GM08714 (cell line): ENCODE data around the gene SCG5.
"Not testable (repeated sequence)": the region's sequence is repeated elsewhere in the genome, so short reads cannot be mapped to it uniquely, and the experiment has no call there.

Experiments
- H3K4me3 ChIP-seq: fragments of 200-500 bp; sonication (Bioruptor generic); 2 replicates; pipeline ENCODE4 v1.5.1; 2014; ENCODE audit warnings: mild to moderate bottlenecking, low read length, inconsistent platforms
- ZNF274 ChIP-seq: IDR thresholded peaks from 2 replicates; pipeline ENCODE4 v1.6.1; 2012; ENCODE audit warnings: mild to moderate bottlenecking, low read depth, low read length

The SCG5 gene

DNA sequence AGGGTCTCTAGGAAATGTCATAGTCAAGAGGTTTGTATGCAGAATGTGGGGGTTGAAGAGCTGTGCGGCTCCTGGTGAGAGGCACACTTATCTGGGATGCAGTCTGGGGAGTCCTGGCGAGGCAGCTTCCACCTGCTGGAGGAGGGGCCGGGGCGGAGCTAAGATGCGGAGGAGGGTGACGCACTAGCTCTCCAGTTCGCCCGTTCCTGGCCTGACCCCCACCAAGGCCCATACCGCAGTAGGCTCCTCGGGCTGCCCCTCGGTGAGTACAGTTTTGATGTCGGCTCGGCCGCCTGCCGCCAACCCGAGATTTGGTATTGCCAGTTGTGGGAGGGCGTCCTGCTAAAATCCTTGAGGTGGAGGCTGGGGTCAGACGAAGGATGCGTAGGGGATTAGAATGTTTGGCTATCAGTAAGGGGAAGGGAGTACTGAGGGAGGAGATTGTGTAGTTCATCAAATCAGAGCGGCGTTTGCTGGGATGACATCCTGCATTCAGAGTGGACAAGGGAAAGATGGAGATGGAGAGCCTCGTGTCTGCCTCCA is at the start of gene SCG5:
Gene SCG5 (plus strand): TSS at position 194 of the 543 bp plus-strand sequence. CDS start 1,883 bp downstream, outside the sequence.
- TF ChIP-seq ZNF274: no peak
- no peak within 1 kb of the TSS for H3K4me3 ChIP-seq

GRCh38 chr15:32593151-32593550 is 48.4 kb upstream of the SCG5 start, which contains the start of gene GOLGA8N:
Gene GOLGA8N, plus strand, starts transcription at chr15:32593456.
- not testable (repeated sequence) for H3K4me3 ChIP-seq

GRCh38 chr15:32609518-32609917 is 32.0 kb upstream of the SCG5 start:
- not testable (repeated sequence) for H3K4me3 ChIP-seq

GRCh38 chr15:32610719-32611118 is 30.8 kb upstream of the SCG5 start:
- H3K4me3 ChIP-seq: not testable (repeated sequence)

DNA sequence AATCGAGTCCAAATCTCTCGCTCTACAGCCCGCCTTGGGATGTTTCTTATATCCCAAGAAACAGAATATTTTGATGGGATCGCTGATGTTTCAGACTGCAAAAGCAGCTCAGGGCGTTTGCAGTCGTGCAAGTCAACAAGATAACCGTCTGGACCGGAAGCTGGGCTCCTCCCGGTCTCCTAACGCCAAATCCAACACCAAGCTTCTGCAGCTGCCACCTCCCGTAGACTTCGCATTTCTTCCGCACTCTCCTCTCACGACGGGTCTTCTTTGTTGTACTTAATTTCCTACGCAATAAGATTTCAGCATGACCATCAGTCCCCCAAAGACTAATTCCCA is 26.8 kb upstream of the SCG5 start:
- H3K4me3 ChIP-seq: peak overlapping the region; percentile 70; the same call in 1 of the 2 replicates

DNA sequence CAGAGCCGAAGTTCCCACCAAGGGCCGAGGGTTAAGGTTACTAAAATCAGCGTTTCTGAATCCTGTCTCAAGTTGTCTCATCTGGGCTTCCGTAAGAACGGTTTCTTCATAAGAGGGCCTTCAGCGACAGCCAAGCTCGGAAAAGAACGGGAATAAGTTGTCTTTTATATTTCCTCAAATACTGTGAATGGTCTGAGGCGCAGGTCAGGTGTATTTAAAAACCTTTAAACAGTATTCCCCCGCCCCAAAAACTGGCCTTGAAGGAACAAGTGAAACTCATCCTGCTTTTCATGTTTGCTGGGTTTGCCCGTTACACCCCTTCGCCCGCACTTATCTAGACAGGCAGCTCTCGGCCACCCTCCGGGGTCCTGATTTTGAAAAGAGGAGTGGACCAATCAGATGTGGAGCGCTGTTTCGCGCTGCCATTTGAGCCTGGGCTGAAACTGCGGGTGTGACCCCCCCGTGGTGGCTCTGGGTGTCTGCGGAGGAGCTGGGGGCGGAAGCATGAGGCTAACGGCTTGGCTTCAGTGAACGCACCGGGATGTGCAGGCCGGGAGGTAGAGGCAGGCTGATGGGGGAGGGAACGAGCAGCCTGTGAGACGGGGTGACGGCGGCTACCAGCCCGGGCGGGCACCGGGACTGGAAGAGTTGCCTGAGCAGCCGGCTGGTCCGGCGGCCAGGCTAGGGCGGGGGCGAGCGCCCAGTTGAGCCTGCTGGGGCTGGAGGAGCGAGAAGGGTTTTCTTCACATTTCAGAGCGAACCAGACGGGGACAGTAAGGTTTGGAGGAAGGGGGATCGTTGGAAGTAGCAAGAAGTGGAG is 26.2 kb upstream of the SCG5 start, which contains the start of gene ARHGAP11A:
Gene ARHGAP11A (plus strand): TSS at position 454 of the 820 bp plus-strand sequence. CDS start 708 bp downstream, outside the sequence.
- peak within 1 kb of the TSS; percentile 99 for H3K4me3 ChIP-seq

- peak overlapping the region; percentile 99 for H3K4me3 ChIP-seq
Observed at GRCh38 chr15:32615871-32616426, 25.6 kb upstream of the SCG5 start.

- TF ChIP-seq ZNF274: no peak
- no peak overlapping the region for H3K4me3 ChIP-seq
Observed at GRCh38 chr15:32636410-32636809, 5.1 kb upstream of the SCG5 start.

DNA sequence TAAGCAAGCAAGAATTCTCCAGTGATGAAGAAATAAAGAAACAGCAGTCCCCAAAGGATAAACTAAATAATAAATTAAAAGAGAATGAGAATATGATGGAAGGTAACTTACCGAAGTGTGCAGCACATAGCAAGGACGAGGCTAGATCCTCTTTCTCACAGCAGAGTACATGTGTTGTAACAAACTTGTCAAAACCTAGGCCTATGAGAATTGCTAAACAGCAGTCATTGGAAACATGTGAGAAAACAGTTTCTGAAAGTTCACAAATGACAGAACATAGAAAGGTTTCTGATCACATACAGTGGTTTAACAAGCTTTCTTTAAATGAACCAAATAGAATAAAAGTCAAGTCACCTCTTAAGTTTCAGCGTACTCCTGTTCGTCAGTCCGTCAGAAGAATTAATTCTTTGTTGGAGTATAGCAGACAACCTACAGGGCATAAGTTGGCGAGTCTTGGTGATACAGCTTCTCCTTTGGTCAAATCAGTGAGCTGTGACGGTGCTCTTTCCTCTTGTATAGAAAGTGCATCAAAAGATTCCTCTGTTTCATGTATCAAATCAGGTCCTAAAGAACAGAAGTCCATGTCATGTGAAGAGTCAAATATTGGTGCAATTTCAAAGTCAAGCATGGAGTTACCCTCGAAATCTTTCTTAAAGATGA is 4.5 kb upstream of the SCG5 start:
- no peak for TF ChIP-seq ZNF274
- H3K4me3 ChIP-seq: no peak overlapping the region

DNA sequence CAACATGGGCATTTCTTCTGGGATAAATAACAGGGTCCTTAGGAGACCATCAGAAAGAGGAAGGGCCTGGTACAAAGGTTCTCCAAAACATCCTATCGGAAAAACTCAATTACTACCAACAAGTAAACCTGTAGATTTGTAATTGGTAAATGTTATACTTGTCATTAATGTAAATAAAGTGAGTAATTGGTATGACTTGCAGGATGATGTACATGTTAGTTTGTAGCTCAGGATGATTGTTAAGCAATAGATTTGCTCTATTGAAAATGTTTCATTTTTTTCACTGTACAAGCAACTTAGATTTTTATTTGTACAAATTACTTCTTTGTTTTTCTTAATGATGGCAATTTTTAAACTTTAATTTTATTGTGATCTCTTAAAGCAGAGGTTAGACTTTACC is 3.8 kb upstream of the SCG5 start:
- no peak for TF ChIP-seq ZNF274
- H3K4me3 ChIP-seq: no peak overlapping the region

DNA sequence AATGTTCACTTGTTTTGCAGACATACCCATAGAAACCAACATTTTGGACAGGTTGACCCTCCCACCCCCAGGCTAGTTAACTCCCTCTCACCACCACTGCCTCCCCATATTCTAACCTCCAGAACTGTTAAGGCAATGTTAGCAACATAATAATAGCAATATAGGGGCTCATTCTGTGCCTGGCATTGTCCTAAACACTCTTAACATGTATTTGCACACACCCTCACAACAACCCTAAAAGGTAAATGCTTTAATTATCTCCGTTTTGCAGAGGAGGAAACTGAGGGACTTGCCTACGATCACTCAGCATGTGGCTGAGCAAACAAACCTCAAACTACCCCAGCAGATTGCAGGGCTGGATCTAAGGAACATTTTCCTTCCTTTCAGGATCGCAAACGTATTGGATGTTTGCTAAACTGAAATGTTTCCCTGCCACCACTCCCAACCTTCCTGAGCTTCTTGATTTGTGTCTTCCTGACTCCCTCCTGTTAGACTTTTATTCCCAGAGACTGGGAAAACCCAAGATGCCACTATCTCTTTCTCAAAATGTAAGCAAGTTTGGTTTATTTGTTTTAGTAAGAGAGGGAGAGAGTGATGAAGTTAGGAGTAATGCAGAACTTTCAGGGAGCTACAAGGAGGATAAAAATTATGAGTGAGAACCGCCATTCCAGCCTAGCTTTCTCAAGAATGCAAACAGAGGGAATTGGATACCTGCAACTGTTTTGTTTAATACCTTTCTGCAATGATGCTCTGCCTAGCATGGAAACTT is 1.3 kb downstream of the SCG5 start:
- no peak overlapping the region for H3K4me3 ChIP-seq
- TF ChIP-seq ZNF274: no peak

GRCh38 chr15:32643907-32644445 is 2.5 kb downstream of the SCG5 start:
- no peak overlapping the region for H3K4me3 ChIP-seq
- TF ChIP-seq ZNF274: no peak

- no peak overlapping the region for H3K4me3 ChIP-seq
- no peak for TF ChIP-seq ZNF274
Observed at GRCh38 chr15:32646291-32646690, 4.8 kb downstream of the SCG5 start.

DNA sequence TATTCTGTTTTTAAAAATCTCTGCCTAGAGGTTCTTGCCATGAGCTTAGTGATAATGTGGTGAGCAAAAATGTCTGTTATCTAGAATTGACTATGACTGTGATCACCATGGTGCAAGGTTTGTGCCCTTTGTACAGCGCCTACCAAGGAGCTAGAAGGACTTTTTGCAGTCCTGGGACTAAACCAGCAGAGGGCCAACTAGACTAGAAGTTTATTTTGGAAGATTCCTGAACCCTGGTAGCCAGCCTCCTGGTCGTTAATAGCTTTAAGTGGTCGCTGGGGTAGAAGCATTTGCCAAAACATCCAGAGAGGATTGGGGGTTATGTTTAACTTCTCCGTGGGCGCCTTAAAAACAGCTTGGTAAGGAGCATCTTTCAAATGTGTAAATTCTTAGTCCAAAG is 7.8 kb downstream of the SCG5 start:
- TF ChIP-seq ZNF274: no peak
- H3K4me3 ChIP-seq: no peak overlapping the region
